Loucy (cell line): ENCODE results near the gene PHOSPHO1.

Source experiments
- H2AFZ ChIP-seq: fragments of 200-600 bp; sonication (generic); 2 replicates; pipeline ENCODE4 v1.6.0; 2016; ENCODE audit warnings: antibody characterized with exemption, mild to moderate bottlenecking, low read length, moderate library complexity
- H3F3A ChIP-seq: fragments of 200-600 bp; 2 replicates; pipeline ENCODE4 v1.6.0; 2016; ENCODE audit warnings: antibody characterized with exemption, low read depth, mild to moderate bottlenecking
- H3K27me3 ChIP-seq: fragments of 200-600 bp; sonication (generic); 2 replicates; pipeline ENCODE4 v1.6.1; 2014; ENCODE audit warnings: low read length, mild to moderate bottlenecking; ENCODE audit not compliant: insufficient read depth, poor library complexity, severe bottlenecking
- H3K36me3 ChIP-seq: fragments of 200-600 bp; sonication (generic); 2 replicates; pipeline ENCODE4 v1.6.1; 2016; ENCODE audit warnings: low read length; ENCODE audit not compliant: insufficient read depth
- H3K4me1 ChIP-seq: fragments of 200-600 bp; sonication (generic); 2 replicates; pipeline ENCODE4 v1.5.1; 2014; ENCODE audit warnings: low read length, mild to moderate bottlenecking; ENCODE audit not compliant: insufficient read depth, poor library complexity, severe bottlenecking
- H3K4me2 ChIP-seq: fragments of 200-600 bp; sonication (generic); 2 replicates; pipeline ENCODE4 v1.6.0; 2014; ENCODE audit warnings: antibody characterized with exemption, low read length, low read depth, mild to moderate bottlenecking; ENCODE audit not compliant: poor library complexity, severe bottlenecking
- H3K4me3 ChIP-seq: fragments of 200-600 bp; sonication (generic); 2 replicates; pipeline ENCODE4 v1.5.1; 2014; ENCODE audit warnings: low read length, mild to moderate bottlenecking, mixed read lengths; ENCODE audit not compliant: poor library complexity, severe bottlenecking
- H3K79me2 ChIP-seq: fragments of 200-600 bp; sonication (generic); 2 replicates; pipeline ENCODE4 v1.6.1; 2014; ENCODE audit warnings: low read length; ENCODE audit not compliant: insufficient read depth
- H3K9ac ChIP-seq: fragments of 200-600 bp; sonication (generic); 2 replicates; pipeline ENCODE4 v1.6.0; 2014; ENCODE audit warnings: mild to moderate bottlenecking, low read depth, low read length, moderate library complexity; ENCODE audit not compliant: poor library complexity, severe bottlenecking
- H3K9me2 ChIP-seq: fragments of 200-600 bp; sonication (generic); replicated peaks from 2 replicates; pipeline ENCODE4 v1.6.1; 2016; ENCODE audit warnings: low read depth, low read length, mixed read lengths
- H3K9me3 ChIP-seq: fragments of 200-600 bp; sonication (generic); 2 replicates; pipeline ENCODE4 v1.6.1; 2014; ENCODE audit warnings: mild to moderate bottlenecking, antibody characterized with exemption, low read length, low read depth; ENCODE audit not compliant: insufficient read depth
- H4K20me1 ChIP-seq: fragments of 200-600 bp; sonication (generic); 2 replicates; pipeline ENCODE4 v1.6.0; 2014; ENCODE audit warnings: antibody characterized with exemption, low read length, mild to moderate bottlenecking; ENCODE audit not compliant: insufficient read depth, poor library complexity, severe bottlenecking
- CTCF ChIP-seq: fragments of 200-600 bp; sonication (generic); conservative IDR thresholded peaks from 2 replicates; pipeline ENCODE4 v1.5.1; 2014; ENCODE audit warnings: mild to moderate bottlenecking, antibody characterized with exemption, low read length
- EZH2phosphoT487 ChIP-seq: fragments of 200-600 bp; IDR thresholded peaks from 2 replicates; pipeline ENCODE4 v1.6.1; 2018; ENCODE audit warnings: antibody characterized with exemption, mild to moderate bottlenecking, moderate library complexity, borderline replicate concordance

Gene PHOSPHO1

GRCh38 chr17:49244839-49245238 lies 14.3 kb upstream of the PHOSPHO1 start:
- no peaks in the 10 kb centered on the region for H3K9me3 ChIP-seq
- no peak overlapping the region for H3K4me2 ChIP-seq
- H3K4me1 ChIP-seq, result no peaks in the 10 kb centered on the region
- H3F3A ChIP-seq, result no peaks in the 10 kb centered on the region
- H3K79me2 ChIP-seq, result no peaks in the 10 kb centered on the region
- no peaks in the 10 kb centered on the region for H4K20me1 ChIP-seq
- no peaks in the 10 kb centered on the region for H3K9me2 ChIP-seq
- H3K4me3 ChIP-seq, result no peak overlapping the region
- H3K36me3 ChIP-seq, result no peaks in the 10 kb centered on the region
- H2AFZ ChIP-seq, result no peak overlapping the region
- H3K9ac ChIP-seq, result no peak overlapping the region
- TF ChIP-seq CTCF (no peak), EZH2phosphoT487 (no peak)
- H3K27me3 ChIP-seq, result no peaks in the 10 kb centered on the region

GRCh38 chr17:49242813-49243212 lies 12.2 kb upstream of the PHOSPHO1 start:
- no peak overlapping the region for H3K4me2 ChIP-seq

GRCh38 chr17:49241692-49242397 lies 11.3 kb upstream of the PHOSPHO1 start:
- no peaks in the 10 kb centered on the region for H4K20me1 ChIP-seq
- no peak overlapping the region for H2AFZ ChIP-seq
- H3K36me3 ChIP-seq, result no peaks in the 10 kb centered on the region
- H3K9ac ChIP-seq, result no peak overlapping the region
- H3K9me2 ChIP-seq, result no peaks in the 10 kb centered on the region
- no peak for TF ChIP-seq EZH2phosphoT487
- no peak for TF ChIP-seq CTCF
- H3K4me3 ChIP-seq, result no peak overlapping the region
- H3F3A ChIP-seq, result no peaks in the 10 kb centered on the region
- no peaks in the 10 kb centered on the region for H3K27me3 ChIP-seq
- no peak overlapping the region for H3K4me2 ChIP-seq
- no peaks in the 10 kb centered on the region for H3K9me3 ChIP-seq
- no peaks in the 10 kb centered on the region for H3K79me2 ChIP-seq
- no peaks in the 10 kb centered on the region for H3K4me1 ChIP-seq

More at GRCh38 chr17:49242813-49243212, 12.2 kb upstream of the PHOSPHO1 start:
- H3K36me3 ChIP-seq, result no peaks in the 10 kb centered on the region
- H2AFZ ChIP-seq, result no peak overlapping the region
- H4K20me1 ChIP-seq, result no peaks in the 10 kb centered on the region
- no peak overlapping the region for H3K4me3 ChIP-seq
- H3K27me3 ChIP-seq, result no peaks in the 10 kb centered on the region
- no peaks in the 10 kb centered on the region for H3K9me2 ChIP-seq
- no peaks in the 10 kb centered on the region for H3K4me1 ChIP-seq
- no peaks in the 10 kb centered on the region for H3K9me3 ChIP-seq
- no peaks in the 10 kb centered on the region for H3K79me2 ChIP-seq
- H3K9ac ChIP-seq, result no peak overlapping the region
- H3F3A ChIP-seq, result no peaks in the 10 kb centered on the region
- TF ChIP-seq CTCF (no peak), EZH2phosphoT487 (no peak)
